Fibroblast of skin of left biceps (primary cell): ENCODE results near the gene SERPINB5.

Experiments
- DNase-seq, 2 experiments: peaks; one replicate each; pipeline ENCODE4 v3.0.0-alpha.2; 2013; ENCODE audit warnings: low read depth in 2 of 2

The SERPINB5 gene

DNA sequence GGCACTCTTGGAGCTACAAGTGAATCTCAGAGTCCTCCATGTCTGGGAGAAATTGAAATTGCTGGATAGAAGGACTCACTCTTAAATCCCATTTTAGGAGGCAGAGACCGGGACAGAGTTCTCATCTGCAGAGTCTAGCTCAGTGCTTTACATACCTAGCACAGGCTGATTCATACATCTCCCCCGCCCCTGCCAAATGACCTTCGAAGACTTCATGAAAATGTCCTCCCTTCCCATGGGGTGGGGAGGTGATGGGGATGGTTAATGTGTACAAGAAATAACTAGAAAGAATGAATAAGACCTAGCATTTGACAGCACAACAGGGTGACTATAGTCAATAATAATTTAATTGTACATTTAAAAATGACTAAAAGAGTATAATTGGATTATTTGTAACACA is 8.2 kb upstream of the SERPINB5 start:
- DNase-seq, result no peak

DNA sequence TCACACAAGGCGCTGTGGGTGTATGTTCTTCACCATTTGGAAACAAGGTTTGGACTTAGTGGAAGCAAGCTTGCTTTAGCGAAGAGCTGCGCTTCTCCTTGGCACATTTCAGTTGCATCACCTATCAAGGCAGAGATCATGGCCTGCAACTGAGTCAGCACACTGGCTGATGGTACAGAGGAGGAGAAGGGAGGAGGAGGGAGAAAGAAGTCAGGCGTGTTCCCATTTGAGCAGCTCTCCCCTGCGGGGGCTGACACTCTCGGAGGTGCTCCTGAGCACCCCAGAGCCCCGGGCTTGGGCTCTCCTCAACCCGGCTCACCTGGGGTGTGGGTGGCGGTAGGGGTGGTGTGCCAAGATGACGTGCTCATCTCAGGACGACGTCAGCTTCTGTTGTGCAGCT is 6.0 kb upstream of the SERPINB5 start:
- no peak for DNase-seq

DNA sequence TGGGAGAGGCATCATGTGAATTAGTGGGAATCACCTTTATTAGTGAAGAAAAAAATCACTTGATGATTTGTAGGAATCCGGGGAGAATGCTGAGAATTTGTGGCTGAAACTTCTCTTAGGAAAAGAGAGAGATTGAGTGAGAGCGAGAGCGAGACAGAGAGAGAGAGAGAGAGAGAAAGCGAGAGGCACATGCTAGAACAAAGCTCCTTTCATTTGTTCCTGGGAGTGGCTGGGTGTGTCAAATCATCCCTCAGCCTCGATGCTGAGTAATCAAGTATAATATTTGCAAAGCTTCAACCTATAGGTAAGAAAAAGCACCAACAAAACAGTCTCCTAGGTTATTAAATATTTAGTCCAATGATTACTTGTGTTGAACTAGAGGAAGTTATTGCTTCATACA is 4.4 kb upstream of the SERPINB5 start:
- no peak for DNase-seq

DNA sequence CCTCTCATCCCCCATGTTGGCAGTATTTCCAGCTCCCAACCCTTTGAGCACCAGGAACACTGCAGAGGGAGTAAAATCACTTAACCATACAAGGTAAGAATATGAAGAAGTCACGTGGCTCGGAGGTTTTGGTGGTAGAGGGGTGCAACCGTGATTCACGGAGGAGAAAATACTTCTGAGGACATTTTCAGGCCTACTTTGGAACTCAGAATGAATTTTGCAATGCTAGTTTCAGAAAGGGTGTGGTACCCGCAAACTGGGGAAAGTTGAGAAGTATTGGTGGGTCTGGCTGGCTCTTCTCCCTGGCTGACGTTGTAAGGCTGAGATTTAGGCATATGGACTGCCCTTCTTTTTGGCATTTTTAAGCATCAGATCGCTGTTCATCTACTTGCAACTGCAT is 442 bp downstream of the SERPINB5 start:
- no peak for DNase-seq

DNA sequence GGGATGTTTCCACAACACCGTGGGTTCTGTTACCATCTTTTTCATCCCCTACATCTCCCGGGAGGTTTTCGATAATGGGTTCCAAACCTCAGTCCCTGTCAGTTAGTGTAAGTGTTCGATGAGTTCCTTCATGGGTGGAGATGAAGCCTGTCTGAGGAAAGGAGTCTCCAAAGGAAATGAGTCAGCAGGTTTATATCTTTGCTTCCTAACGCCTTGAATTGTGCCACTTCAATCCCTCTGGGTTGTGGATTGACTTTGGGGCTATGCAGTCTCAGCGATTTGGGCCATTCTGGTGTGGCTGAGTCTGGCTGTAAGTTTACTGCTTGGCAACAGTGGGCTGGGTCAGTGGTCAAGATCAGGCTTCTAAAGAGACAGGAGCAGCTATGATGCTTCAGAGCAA is 1.2 kb downstream of the SERPINB5 start:
- no peak for DNase-seq

DNA sequence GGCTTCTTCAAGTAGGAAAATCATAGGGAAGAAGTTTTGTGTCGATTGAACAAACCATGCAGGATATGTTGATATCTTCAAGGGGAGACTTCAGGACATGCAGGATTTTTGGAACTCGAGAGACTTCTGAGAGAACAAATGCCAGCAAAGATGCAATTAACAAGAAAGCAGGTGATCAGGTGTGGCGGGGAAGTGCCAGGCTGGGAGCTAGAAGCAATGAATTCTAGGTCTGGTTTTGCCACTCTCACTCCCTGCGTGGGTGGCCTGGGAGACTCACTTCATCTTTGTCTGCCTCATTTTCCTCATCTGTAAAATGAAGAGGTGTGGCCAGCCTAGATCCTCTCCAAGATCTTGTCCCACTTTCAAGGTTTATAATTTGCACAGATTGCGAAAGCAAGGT is 3.1 kb downstream of the SERPINB5 start:
- DNase-seq, result no peak

DNA sequence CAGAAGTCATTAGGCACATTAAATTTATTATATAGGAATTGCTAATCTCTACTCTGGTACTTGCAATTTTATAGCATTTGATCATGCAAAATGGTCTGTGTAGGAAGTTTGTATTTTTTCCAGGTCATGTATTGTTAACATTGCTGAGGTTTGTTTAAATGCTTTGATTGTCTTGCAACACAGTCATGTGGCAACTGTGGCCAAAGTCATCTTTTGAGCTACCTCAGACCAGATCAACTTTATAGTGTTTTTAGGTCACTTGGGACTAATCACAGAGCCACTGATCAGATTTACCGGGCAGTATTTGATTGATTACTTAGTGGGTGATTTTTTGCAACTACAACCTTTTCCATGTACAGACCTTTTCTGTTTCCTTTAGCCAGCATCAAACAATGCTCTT is 3.7 kb downstream of the SERPINB5 start:
- no peak for DNase-seq

DNA sequence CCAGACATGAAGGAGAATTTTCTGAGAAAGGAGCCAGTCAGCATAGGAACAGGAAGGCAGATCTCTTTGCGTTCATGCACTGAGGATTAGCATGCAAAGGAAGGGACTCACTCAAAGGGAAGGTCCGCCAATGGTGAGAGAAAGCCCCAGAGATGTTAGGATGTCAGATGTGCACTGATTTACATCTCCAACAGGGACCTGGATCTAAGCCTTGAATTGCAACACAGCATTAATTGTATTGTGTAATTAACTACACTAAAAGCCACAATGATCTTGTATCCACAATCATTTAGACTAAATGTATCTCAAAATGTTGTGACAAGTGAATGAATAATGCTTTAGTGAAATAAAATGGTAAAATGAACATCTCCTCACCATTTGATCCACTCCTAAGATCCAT is 4.2 kb downstream of the SERPINB5 start:
- DNase-seq, result no peak

DNA sequence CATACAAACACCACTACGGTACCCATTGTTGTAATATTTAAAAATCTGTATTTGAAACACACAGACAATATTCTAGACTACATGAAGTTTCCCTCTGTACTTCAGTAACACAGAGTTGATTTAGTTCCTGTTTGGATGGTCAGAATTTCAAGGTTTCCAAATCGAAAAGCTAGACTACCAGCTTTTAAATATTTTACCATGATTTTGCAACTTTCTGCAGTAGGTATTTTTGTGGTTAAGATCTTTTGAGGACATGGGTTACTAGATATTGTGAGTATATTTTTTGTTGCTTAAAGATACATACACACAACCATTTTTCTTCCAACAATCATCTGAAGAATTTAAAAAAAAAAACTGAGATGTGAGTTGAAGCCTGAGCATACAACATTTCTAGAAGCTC is 10.9 kb downstream of the SERPINB5 start:
- DNase-seq, result no peak

DNA sequence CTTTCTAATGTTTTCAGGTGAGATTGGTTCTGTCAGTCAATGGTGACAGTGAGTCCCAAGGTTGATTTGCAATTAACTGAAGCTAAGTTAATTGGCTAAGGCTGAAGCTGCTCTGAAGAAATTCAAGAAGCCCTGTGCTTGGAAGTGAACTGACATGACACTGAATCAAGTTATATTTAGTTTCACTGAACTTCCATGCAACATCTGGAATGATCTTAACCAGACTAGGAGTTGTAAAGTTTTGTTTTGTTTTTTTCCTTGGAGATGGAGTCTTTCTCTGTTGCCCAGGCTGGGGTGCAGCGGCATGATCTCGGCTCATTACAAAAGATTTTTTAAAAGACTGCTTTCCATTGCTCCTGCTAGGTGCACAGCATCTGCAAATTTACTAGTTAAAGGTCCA is 11.4 kb downstream of the SERPINB5 start:
- no peak for DNase-seq

DNA sequence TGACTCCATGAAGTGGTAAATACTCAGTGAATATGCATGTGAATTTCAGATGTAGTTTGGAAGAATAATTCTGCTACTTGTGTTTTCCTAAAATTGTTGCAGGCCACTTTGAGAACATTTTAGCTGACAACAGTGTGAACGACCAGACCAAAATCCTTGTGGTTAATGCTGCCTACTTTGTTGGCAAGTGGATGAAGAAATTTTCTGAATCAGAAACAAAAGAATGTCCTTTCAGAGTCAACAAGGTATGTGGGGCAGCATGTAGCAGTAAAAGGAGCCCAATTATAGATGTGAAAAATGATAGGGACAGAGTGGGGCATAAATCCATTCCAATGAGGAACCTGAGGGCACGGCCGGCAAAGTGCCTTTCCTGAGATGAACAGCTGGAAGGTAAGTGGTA is 16.1 kb downstream of the SERPINB5 start:
- no peak for DNase-seq

DNA sequence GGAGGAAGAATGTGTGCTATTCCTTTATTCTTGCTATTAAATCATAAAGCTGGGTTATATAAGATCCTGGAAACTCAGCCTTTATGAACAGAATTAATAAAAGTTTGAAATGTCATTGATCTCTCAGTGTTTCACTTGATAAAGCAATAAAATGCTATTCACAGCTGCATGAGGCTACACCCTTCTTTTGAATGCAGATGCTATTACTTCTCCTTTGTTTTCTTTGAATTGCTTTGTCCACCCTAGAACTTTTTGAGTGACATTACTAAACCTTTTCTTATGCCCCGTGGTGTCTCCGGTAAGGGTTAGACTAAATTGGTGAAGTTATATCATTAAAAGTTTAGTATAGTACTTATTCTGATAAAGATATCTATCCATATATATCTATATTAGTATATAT is 18.9 kb downstream of the SERPINB5 start:
- DNase-seq, result no peak

DNA sequence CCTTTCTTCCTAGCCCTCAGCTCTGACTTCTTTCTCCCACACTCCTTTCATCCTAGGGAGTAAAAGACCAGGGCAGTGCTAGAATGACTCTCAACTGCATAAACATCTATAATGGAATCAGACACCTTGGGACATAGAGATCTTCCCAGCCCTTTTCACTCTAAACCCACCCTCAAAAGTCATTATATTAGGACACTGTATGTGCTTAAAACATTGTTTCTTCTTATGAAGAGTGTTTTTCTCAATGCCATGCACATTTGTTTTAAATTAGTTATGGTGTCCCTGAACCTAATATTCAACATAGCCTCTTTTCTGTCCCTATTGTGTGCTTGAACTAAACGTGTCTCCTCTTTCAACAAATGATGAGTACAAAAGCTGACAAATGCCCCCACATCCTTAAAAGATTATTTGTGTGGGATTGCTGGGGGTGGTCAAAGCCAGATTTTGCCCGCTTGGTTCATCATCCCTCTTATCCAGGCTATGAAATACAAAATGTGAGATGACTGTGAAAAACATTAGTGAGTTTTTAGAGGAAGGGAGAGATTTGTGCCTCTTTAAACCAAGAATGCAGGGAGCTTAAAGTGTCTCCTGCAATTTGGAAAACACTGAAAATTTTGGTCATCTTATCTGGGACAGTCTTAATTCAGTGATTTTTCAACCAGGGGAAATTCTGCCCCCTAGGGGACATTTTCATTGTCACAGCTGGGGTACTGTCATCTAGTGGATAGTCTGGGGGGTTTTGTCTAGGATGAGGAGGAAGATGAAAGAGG is 29.0 kb downstream of the SERPINB5 start:
- peak in 1 of 2 experiments; percentile 1 for DNase-seq

DNA sequence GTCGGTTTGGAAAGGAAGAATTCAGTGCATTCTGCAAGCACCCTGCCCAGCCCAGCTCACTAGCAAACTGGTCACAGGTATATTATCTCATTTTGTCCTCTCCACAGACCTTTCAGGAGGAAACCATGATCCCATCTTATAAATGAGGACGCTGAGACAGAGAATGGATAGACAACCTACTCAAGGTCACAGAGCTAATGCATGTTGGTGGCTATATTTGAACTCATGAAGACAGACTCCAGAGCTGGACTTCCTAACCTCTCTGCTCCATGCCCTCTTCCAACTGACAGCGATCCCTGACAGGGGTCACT is 29.5 kb downstream of the SERPINB5 start:
- no peak for DNase-seq

DNA sequence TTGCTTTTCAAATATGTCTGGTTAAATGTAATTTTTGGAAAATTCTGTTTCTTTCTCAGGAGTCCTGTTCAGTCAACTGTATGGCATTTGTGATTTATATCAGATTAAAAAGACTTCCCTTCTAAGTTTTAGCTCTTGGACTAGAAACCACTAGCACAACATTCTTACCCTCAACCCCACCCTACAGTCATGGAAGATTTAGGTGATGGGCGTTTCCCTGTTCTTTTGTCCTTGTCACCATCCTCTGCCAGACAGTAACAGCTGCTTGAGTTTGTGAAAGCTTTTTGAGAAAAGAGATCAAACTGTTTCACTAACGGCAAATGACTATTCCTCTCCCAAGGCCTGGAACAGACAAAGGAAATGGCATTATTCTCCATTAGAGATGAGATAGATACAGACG is 31.8 kb downstream of the SERPINB5 start:
- no peak for DNase-seq

DNA sequence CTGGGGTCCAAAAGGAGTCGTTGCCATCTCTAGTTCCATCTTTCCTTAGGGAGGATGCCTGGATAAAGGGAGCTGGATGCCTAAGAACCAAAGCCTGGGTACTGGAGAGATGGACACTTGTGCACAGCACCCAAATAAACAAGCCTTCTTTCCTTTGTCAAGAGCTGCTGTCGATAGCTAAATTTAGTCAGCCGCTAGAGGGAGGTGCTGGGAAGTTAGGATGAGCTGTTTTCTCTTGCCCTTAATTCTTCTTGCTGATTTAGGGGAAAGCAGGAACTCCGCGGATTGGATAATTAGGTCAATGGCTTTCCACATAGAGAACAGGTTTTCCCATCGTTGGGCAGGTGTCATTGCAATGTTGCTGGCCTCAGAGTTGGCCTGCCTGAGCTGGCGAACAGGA is 34.5 kb downstream of the SERPINB5 start:
- DNase-seq, result peak; percentile 10 to 12

DNA sequence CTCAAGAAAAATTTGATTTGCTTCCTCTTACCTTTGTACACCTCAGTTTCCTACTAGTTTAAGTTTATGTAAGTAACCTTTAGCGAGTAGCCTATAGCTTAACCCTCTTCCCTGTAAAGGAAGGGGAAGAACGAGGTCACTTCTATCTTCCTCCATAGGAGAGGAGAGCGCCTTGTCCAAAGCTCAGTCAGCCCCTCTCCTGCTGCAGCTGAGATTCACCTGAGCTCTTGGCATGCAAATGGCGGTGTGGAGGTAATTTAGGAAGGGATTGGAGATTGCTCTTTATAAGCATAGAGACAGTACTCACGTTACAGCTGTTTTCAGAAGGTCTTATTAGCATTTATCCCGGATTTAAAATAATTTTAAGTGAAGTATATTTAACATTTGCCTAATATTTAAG is 37.6 kb downstream of the SERPINB5 start:
- DNase-seq, result no peak

DNA sequence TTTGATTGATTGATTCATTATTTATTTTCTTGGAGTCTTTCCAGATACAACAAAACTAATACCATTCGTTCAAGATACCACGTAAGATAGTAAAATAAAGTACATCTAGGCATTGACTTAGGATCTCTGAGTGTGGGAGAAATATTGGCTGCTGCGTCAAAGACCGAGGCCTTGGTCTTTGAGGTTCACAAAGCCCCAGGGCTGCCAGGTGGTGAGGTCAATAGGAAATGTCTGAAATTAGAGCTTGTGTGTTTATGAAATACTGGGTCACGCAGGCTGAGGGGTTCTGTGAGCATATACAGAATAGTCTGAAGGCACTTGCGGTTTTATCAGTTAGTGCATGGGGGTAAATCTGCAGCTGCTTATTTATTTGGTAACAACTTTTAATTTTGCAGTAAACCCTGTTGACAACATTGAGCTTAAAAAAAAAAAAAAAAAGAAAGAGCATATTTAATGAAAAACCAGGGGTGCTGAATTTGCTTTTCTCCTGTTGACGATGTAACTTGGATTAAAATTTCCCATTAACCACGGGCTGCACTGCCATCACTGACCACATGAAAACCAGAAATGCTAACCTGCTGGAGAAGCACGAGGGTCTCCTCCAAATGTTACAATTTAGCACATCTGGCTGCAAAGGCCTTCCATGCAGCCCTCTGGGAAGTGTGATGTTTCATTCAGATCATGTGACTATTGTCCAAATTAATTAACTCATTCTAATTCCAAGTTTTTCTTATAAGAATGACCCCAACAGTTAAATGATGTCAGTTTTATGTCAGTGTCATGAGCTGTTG is 38.3 kb downstream of the SERPINB5 start:
- DNase-seq, result no peak

DNA sequence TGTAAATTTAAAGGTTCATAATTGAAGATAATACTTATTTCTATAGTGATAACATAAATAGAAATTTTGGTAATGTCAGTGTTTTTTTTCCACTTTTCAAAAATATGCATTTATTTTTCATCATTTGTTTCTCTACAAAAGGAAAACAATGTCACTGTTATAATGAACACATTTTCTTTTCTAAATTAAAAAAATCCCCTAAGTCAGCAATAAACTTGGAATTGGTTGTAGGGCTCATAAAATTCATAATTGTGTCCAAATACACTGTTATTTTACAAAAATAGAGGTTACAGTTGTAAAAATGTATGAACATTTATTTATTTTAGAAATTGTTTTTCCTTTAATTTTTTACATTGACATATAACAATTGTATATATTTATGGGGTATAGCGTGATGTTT is 39.0 kb downstream of the SERPINB5 start:
- DNase-seq, result no peak

DNA sequence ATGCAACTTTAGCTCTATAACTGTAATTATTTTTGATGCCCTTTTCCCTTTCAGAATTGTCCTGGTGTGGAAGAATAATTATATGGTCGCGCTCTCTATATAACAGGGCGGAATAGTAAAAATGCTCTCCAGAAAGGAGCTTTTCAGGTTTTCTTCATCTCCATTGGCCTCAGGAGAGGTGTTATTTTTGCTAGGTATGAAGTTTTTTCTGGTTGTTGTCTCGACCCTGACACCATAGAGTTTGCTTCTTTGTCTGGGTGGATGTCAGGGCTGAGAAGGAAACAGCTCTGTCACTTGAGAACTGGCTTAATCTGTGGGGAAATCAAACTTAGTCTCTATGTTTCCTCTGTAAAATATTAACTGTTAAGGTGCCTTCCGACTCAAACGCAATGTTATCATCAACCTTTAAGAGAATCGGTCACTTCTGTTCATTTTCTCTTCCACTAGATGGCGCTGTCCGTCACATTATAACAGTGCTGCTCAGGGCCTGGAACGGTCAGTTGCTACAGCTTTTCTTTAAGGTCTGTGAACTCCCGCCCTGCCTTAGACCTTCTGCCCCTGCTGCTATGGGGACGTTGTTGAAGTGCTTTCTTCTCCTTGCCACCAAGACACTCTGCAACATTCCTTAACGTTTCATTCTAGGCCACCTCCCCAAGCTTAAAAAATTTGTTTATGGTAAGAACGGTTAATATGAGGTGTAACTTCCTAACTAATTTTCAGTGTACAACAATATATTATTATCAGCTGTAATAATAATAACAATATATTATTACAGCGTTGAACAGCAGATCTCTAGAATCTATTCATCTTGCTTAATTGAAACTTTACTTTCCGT is 41.6 kb downstream of the SERPINB5 start:
- peak; percentile 41 to 45 for DNase-seq

DNA sequence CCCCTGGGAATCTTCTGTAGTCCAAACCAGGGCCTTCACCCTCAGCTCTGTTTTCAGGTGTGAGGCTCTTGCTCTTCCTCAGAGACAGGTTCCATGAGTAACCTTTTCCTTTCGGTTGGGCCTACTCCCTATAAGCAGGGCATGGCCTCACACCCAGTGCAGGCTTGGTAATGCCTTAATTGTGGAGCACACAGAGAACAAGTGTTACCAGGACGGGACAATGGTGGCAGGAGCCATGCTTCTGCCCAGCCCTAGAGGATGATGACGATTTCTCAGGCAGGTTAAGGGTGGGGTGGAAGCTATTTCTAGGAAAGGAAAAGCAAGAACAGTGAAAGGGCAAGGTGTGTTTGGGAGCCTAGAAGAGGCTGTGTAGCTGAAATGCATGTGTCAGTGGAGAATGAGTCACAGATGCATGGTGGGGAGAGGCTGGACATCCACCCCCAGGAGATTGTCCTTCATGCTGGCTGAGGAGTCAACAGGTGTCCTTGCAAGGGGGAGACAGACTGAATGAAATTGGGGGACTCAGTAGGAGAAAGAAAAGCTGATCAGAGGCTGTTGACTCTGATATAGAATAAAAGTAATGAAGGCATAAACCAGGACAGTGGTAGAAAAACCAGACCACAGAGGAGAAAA is 43.4 kb downstream of the SERPINB5 start:
- no peak for DNase-seq

DNA sequence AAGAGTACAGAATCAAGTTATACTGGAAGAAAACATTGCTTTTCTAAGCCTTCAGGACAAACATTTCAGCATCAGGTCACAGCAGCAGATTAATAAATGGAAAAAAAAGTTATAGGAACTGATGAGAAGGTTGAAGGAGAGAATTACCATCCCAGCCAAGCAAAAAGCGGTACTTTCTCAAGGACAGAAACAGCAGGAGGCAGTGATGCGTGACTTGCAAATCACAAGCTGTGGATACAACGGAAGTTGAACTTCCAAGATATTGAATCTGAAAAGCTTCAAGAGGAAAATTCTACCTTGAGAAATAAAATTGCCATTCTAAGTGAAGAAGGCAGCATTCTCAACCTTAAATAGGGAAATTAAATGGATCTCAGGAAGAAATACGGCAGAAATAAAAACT is 46.9 kb downstream of the SERPINB5 start:
- DNase-seq, result no peak
